ENCODE data around the gene GALNT16.
"Not testable (repeated sequence)": the region's sequence is repeated elsewhere in the genome, so short reads cannot be mapped to it uniquely, and the experiment has no call there.

Gene GALNT16

DNA sequence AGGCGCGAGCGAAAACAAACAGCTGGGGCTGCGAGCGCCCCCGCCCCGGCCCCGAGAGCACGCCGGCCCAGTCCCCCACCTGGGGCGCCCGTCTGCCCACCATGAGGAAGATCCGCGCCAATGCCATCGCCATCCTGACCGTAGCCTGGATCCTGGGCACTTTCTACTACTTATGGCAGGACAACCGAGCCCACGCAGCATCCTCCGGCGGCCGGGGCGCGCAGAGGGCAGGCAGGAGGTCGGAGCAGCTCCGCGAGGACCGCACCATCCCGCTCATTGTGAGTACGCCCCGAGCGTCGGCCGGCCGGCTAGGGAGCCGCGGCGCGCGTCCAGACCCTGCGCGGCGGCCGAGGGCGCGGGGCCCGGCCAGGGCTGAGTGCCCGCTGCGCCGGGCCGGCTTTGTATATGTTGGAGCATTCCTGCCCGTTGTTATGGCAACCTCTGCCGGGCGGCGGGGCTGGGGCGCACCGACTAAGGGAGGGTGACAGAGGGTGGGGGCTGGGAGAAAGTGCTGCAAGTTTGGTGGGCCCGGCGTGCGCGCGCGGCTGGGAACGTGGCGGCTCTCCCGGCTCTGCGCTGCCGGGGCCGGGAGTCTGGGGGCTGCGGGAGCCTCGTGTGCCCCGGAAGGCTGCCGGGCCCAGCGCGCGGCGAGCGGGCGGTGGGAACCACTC, 367 bp downstream of the GALNT16 start:
- no peak for DNase-seq

DNA sequence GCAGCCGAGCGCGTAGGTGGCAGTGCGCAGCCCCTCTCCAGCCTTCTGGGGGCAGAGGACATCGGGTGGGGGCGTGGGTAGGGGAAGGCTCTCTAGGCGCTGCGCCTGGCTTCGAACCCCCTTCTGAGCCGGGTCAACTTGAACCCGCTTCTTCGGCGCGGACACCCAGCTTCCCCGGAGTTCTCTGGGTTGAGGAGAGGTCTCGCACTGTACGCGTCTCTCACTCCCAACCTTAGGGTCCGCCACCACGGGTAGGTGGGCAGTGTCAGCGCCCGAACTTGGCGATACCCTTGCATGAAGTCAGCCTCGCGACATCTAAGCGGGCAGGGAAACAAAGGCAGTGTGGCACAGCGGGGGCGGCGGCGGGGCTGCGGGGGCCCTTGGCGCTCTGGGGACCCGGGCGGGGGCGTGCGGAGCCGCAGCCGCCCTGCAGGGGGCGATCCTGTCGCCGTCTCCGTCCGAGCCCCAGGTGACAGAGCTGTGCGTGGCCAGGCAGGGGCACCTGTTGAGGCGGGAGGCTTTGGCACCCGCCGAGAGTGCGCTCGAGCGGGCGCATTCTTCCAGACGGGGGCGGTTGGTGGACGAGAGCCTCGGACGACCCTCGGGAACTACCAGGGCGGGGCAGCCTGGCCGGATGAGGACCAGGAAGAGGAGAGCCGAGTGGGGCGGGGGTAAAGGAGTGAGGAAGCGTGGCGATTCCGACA, 1.1 kb downstream of the GALNT16 start:
- no peak for DNase-seq

DNA sequence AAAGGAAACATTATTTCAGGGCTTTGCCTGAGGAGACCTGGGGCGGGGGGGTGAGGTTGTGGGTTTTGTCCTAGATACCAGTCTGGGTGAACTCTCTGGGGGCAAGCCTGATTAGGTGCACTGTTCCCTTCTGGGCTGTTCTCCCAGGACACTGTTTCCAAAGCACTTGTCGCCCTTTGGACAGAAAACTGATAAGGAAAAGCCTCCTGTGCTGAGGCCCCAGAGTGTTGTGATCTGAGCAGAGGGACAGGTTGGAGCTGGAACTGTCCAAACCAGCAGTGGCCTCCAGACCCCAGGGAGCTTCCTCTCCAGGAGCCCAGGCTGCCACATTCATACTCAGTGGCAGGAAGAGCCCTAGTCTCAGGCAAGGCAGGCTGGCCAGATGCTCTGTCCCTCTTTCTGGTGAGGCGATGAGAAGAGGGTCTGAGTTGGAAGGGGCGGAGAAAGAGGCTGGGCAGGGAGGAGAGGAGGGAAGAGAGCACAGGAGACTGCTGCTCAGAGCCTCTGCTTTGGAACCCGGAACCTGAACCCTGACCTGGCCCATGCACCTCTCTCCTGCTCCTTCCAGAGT, 1.9 kb downstream of the GALNT16 start:
- DNase-seq = no peak

DNA sequence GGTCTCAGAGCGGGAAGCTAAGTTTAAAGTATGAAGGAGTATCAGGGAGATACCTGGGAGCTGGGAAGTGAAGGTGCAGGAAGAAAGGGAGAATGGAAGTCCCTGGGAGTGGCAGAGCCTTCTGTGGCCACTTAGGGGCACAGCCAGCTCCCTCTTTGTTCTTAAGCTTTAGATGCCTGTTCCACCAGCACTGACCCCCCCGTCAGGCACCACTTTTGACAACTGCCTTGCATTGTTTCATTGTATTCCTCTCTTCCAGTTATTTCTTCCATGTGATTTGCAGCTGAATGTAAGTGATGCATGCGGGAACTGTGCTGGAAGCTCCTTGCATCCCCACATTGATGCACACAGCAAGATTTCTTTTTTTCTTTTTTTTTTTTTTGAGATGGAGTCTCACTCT, 2.6 kb downstream of the GALNT16 start:
- DNase-seq = no peak

DNA sequence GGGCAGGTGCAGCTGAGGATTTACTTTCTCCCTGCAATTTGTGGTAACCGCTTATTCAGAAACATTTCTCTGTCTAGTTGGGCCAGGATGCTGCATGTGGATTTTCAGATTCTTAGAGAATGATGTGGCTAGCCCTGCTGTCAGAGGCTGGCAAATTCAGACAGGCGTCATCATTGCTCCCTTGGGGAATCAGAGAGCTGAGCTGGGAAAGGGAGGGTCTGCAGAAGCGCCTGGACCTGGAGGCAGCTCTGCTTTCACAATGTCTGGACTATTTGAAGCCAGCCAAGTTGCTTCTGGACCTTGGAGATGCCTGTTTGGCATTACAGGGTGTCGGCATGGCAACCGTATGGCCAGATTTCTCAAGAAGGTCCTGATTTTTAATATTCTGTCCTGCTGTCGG, 3.4 kb downstream of the GALNT16 start:
- DNase-seq = peak; percentile 60

DNA sequence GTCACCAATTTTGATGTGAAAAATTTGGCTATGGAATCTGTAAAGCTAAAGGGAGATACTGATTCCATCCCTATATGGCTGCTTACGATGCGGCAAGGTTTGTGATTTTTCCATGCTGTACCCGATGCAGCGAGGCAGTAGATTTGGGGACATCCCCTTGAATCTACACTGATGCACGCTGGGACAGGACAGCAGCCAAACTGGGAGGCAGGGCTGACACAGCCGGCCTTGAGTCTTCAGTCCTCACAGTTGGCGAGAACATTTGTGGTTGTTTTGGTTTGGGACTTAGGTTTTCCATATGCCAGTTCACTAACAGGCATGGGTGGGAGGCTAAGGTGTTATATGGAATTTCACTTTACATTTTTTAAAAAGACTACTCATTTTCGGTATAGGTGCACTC, 3.8 kb downstream of the GALNT16 start:
- DNase-seq = no peak

DNA sequence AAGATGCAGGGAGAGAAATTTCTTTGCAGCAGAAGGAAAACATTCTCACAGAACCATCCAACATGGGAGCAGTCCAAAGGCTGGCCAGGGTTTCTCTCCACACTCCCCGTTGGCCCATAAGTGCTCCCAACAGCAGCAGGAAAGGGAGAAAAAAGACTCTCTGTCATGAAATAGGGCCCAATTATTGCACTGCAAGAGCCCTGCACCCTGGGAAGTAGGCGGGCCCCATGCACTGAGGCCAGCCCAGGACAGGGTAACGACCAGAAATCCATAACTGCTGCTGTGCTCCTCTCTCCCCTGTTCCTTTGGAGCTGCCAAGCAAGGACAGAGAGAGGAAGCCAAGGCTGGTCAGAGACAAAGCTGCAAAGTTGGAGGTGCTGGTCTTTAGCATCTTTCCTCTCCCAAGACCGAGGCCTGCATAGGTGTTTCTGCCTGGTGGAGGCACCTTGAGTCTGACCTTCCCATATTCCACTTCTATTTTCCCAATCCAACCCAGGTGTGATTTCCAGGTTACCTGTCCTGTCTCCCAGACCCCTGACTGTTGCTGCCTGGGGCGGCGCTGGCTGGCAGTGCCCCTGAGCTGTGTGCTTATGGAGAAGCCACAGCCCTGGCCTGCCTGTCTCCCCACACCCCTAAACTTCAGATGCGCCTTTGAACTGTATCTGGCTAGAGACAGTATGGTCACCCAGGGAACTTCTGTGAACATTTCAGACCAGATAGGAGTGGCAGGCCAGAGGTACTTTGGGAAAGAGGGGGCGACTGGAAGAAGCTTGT, 6.8 kb downstream of the GALNT16 start:
- no peak for DNase-seq

DNA sequence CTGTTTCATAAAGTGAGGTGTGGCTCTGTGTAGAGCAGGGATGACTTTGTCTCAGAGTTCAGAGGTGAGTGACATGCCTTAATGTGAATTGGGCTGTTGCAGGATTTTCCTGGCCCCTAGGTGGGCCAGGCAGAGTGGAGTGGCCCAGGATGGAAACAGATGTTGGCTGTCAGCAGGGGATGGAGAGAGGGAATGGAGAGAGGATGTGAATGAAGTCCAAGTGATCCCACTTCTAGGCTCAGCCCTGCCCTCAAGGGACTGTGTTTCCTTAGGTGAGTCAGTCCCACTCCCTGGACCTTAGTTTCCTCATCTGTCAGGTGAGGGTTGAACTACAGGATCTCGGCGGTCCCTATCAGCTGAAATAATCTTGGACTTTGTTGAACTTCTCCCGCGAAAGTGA, 7.5 kb downstream of the GALNT16 start:
- DNase-seq = no peak

DNA sequence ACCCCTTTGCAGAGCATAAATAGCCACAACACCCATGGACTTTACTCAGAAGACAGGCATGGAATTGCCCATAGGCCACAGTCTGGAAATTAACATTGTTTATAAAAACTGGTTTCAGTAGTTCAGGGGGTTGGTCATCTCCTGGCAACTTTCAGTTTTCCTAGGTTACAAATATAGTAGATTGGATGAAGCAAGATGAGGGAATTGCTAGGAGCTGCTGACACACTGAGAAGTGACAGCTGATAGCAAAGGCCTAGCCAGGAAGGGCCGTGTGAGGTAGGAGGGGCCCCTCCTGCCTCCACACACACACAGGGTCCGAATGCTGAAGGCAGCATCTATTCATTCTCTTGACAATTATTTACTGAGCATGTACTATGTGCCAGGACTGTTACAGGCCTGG, 8.3 kb downstream of the GALNT16 start:
- DNase-seq = no peak

DNA sequence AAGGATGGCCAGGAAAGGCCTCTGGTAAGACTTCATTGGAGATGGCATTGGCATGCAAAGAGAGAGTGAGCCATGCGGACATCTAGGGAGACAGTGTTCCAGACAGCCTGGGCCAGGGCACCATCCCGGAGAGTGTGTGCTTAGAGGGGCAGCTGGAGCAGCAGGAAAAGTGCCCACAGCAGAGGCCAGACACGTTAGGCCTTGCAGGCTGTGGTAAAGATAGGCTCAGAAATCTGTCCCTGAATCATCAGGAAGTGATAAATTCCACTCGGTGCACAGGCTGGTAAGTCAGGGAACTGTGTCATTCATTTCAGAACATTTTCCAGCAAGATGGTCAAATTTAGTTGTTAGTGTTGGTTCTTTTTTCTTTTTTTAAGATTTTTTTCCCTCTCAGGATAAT, 8.8 kb downstream of the GALNT16 start:
- DNase-seq = no peak

DNA sequence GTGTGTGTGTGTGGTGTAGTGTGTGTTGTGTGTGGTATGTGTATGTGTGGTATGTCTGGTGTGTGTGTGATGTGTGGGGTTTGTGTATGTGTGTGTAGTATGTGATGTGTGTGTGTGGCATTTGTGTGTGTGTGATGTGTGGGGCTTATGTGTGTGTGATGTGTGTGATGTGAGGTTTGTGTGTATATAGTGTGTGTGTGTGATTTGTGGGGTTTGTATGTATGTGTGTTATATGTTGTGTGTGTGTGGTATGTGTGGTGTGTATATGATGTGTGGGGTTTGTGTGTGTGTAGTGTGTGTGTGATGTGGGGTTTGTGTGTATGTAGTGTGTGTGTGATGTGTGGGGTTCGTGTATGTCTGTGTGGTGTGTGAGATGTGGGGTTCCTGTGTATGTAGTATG, 9.4 kb downstream of the GALNT16 start:
- DNase-seq = no peak

DNA sequence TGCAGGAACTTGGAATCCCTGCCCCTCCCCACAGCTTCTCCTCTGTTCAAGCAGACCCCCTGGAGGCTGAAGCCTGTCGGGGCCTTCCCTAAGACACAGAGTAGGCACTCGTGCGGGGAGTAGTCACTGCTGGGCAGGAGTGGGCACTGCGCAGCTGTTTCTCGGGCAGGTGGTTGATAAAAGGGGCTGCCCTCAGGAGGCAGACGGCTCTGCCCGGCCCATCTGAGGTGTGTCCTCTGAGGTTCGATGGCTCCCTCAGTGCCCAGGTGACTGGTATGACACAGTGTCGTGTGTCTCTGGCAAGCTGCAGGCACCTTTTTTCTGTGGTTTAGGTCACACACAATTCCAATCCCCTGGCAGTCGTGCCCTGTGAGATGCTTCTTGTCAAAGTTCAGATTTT, 10.1 kb downstream of the GALNT16 start:
- DNase-seq = no peak

DNA sequence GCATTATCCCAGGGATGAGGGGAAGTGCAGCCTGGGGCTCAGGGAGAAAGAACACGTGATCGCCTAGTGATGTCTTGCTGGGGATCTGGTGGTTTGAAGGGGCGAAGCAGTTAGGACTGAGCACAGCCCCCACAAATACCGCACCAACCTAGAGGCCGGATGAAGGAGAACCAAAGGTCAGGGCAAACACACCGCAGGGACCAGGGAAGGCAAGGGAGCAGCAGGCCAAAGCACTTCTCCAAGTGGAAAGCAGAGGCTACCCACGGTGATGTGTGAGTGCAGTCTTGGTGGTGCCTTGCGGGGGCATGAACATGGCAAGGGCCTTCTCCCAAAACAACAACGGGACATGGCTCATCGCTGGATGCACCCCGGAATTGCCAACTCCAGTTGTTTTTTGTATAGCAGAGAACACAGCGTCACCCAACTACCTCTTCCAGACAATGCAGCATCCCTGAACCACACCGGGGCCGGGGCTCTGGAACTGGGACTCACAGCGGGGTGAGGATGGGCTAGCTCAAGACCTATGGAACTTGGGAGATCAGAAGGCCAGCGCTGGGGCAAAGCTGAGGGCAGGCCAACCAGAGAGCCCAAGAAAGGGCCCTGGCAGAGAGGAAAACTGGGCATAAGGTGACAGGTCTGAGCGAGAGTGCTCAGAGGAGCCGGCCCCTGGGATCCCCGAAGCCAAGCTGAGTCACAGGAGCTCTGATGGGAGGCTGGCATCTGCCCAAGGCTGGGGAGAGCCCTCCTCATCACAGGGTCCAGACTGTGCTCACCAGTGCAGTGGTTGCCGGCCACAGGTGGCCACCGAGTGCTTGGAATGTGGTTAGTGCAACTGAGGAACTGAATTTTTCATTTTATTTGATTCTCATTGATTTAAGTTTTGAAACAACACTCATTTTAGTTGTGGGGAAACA, 11.1 kb downstream of the GALNT16 start:
- DNase-seq = no peak

DNA sequence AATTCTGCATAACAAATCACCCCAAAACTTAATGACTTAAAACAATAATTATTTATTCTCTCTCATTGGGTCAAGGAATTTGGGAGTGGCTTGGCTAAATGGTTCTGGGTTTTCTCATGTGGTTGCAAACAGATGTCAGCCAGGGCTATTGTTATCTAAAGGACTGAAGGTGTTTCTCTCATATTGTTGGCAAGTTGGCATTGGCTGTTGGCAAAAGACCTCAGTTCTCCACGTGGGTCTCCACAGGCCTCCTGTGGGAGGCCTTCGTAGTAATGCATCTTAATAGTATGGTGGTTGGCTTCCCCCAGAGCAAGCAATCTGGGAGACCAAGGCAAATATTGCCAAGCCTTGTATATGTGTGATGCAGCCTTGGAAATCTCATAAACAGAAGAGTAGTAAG, 14.4 kb downstream of the GALNT16 start:
- no peak for DNase-seq

DNA sequence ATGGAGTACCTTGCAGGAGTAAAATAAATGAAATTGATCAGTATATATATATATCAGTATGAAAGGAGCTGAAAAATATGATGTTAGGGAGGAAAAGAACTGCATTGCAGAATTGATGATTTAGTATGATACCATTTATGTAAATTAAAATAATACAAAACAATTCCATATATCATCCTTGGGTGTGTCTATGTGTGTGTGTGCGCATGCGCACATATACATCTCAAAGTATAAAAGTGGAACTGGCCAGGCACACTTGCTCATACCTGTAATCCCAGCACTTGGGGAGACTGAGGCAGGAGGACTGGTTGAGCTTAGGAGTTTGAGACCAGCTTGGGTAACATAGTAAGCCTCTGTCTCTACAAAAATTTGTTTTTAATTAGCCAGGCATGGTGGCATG, 15.4 kb downstream of the GALNT16 start:
- no peak for DNase-seq

DNA sequence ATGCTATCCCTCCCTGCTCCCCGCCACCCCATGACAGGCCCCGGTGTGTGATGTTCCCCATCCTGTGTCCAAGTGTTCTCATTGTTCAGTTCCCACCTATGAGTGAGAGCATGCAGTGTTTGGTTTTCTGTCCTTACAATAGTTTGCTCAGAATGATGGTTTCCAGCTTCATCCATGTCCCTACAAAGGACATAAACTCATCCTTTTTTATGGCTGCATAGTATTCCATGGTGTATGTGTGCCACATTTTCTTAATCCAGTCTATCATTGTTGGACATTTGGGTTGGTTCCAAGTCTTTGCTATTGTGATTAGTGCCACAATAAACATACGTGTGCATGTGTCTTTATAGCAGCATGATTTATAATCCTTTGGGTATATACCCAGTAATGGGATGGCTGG, 17.4 kb downstream of the GALNT16 start:
- not testable (repeated sequence) for DNase-seq

DNA sequence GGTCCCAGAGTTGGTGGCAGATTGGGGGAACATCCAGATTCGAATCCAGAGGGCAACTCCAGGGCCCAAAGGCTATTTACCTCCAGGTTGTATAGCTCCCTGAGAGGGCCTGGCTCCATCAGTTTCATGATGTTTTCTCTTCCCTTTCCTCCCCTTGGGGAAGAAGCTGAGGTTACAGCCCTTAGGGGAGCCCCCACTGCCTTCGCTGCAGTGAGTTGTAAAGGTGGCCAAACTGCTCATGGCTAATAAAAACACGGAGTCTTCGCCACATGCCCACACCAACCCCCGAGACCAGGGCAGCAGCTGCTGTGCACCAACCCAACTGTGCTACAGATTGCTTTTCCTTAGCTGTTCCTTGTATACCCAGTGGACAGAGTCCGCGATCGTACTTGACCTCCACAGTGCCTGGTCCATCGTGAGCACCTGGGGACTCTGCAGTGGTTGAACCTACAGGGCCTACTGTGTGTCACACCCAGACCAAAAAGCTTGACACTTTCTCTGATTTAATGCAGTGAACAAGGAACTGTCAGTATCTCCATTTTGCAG, 20.9 kb downstream of the GALNT16 start:
- no peak for DNase-seq

DNA sequence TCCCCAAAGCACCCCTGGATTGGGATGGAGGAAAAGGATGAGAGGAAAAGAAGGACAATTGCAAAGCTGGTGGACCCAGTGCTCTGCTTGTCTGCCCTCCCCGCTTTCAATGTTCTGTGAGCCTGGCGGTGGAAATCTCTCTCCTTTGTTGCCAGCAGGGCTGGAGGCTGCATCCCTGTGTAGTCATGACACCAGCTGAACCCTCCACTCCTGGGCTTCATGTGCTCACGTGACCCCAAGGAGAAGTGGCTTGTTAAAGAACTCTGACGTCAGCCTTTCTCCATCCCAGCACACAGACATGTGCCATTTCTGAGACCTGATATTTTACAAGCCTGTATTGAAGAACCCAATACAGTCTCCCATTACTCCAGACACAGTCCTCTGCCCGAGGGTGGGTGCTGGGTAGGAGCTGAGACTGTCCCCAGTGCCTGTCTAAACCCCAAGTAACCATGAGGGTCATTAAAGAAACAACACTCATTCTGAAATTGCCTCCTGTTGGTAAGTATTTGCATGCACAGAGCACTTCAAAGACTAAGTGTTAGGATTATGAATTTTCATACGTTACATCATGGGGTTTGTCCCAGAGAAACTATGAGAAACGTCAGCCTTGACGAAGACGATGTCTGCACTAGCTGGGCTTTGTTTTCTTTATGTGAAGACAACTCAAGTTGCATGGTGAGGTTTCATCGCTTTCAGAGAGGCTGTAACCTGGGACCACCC, 21.7 kb downstream of the GALNT16 start:
- DNase-seq = peak; percentile 84

DNA sequence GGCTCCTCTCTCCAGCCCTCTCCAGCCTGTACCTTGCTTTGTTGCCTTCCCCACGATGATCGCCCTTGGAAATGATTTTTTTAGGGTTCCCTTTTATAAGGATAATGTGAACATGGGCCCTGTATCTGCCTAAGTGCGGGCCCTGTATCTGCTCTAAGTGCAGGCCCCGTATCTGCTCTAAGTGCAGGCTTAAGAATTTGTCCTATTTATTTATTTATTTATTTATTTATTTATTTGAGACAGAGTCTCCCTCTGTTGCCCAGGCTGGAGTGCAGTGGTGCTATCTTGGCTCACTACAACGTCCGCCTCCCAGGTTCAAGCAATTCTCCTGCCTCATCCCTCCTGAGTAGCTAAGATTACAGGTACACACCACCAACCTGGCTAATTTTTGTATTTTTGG, 22.5 kb downstream of the GALNT16 start:
- DNase-seq = no peak

DNA sequence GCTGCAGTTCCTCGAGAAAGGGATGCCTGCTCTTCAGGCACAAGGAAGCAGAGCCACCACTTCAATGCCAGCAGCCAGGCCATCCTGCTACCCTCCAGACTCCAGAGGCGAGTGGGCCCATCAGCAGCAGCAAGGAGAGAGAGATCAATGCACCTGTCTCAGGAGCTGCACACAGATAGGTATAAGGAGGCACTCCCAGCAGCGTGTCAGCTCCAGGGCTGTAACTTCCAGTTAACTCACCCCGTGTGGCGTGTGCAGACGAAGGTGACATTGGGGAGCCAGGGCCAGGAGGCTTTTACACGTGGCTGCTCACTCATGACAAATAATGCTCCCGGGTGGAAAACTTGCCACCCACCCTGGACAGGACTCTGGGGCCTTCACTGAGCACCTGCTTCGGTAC, 24.2 kb downstream of the GALNT16 start:
- DNase-seq = no peak

DNA sequence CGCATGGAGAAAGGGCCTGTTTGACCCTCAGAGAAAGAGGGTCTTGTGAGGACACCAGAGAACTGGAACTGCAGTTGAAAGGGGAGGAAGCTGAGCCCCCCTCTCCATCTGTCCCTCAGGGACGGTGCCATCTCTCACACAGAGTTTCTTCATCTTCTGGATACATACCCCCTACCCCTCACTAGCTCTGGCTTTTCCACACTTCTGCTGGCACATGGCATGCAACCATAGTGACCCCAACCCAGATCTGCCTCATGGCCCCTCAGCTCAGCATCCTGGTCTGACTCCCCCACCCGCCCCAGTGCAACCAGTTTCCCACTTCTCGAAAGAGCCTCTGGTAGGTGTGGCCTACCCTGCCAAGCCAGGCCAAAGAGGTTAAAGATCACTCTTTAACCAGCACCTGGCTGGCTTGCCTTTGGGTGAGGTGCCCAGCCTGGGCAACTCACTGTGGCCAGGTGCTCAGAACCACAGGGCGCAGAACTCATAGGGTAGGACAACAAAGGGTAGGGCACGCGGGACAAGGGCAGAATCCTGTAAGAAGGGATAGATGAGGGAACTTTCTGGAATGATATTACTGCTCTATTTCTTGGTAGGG, 25.8 kb downstream of the GALNT16 start:
- DNase-seq = no peak

Data from NCI-H187 treated with DMSO at 0.1 percent for 48 hours (cell line).